ENCODE measurements around the gene IDUA. TPM values are rescaled to one million over a fixed set of nuclear protein-coding genes. Genes with fewer than 3 reads are reported as not detected.
A peak's percentile ranks its signal among the peaks of the same experiment; 100 is the strongest.
"Not testable (repeated sequence)": the region's sequence is repeated elsewhere in the genome, so short reads cannot be mapped to it uniquely, and the experiment has no call there.

Gene IDUA
- total RNA-seq, 1 donor from 2014 or later = 1.0 TPM

DNA sequence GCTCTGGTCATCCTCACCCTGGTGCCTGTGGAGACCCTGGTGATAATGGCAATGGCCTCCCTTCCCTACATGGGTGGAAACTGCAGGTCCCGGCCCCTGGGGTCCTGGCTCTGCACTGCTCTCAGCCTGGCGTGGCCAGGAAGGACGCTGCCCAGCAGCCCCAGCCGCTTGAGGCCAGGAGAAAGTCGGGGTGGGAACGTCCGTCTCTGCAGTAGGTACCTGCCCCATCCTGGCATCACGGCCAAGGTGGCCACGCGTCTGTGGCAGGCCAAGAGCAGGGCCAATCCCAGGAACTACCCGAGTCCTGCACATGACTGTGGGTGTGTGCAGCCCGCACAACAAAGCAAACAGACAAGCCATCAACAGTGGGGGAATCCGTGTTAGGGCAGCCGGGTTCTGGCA, 58.4 kb downstream of the IDUA start:
- Histone ChIP-seq H3K27me3 (ENCODE audit: control insufficient read depth in 3 of 3, insufficient read depth in 3 of 3, low read length in 3 of 3) (peaks cover 54 to 79% (median 65%) of the 10 kb centered on the region in 3 donors), H3K9me3 (ENCODE audit: control insufficient read depth in 3 of 3, low read length in 3 of 3) (no peaks in the 10 kb centered on the region), H3K36me3 (ENCODE audit: control insufficient read depth in 3 of 3, insufficient read depth in 3 of 3, low read length in 3 of 3) (no peaks in the 10 kb centered on the region), H3K9ac (ENCODE audit: low read depth in 1 of 3, low read length in 3 of 3) (no peak overlapping the region), H3K27ac (ENCODE audit: low read depth, low read length) (no peak overlapping the region), H3K4me3 (ENCODE audit: low read length in 3 of 3) (no peak overlapping the region), H3K4me1 (ENCODE audit: control insufficient read depth in 3 of 3, insufficient read depth in 3 of 3, low read length in 3 of 3) (peaks cover 27 to 48% (median 33%) of the 10 kb centered on the region in 3 donors)

GRCh38 chr4:1045595-1046201, 58.9 kb downstream of the IDUA start:
- Histone ChIP-seq H3K4me3 (ENCODE audit: low read length in 3 of 3) (no peak overlapping the region), H3K27ac (ENCODE audit: low read depth, low read length) (no peak overlapping the region), H3K9me3 (ENCODE audit: control insufficient read depth in 3 of 3, low read length in 3 of 3) (no peaks in the 10 kb centered on the region), H3K27me3 (ENCODE audit: control insufficient read depth in 3 of 3, insufficient read depth in 3 of 3, low read length in 3 of 3) (peaks cover 56 to 79% (median 65%) of the 10 kb centered on the region in 3 donors), H3K9ac (ENCODE audit: low read depth in 1 of 3, low read length in 3 of 3) (no peak overlapping the region), H3K36me3 (ENCODE audit: control insufficient read depth in 3 of 3, insufficient read depth in 3 of 3, low read length in 3 of 3) (no peaks in the 10 kb centered on the region), H3K4me1 (ENCODE audit: control insufficient read depth in 3 of 3, insufficient read depth in 3 of 3, low read length in 3 of 3) (peaks cover 24 to 47% (median 33%) of the 10 kb centered on the region in 3 donors)

DNA sequence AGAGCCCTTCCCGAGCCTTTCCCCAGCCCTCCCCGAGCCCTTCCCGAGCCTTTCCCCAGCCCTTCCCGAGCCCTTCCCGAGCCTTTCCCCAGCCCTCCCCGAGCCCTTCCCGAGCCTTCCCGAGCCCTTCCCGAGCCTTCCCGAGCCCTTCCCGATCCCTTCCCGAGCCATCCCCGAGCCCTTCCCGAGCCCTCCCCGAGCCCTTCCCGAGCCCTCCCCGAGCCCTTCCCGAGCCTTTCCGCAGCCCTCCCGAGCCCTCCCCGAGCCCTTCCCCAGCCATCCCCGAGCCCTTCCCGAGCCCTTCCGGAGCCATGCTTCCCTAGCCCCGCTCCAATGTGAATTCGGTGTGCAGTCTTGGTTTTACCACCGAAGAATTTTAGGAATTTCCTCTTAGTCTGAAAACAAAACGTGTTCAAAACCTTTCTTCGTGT, 59.8 kb downstream of the IDUA start:
- Histone ChIP-seq H3K9ac (ENCODE audit: low read depth in 1 of 3, low read length in 3 of 3) (peak overlapping the region in 1 of 3 donors; percentile 45), H3K27me3 (ENCODE audit: control insufficient read depth in 3 of 3, insufficient read depth in 3 of 3, low read length in 3 of 3) (peaks cover 57 to 79% (median 66%) of the 10 kb centered on the region in 3 donors), H3K4me1 (ENCODE audit: control insufficient read depth in 3 of 3, insufficient read depth in 3 of 3, low read length in 3 of 3) (peaks cover 21 to 40% (median 31%) of the 10 kb centered on the region in 3 donors), H3K4me3 (ENCODE audit: low read length in 3 of 3) (peak overlapping the region in 1 of 3 donors; percentile 36)
- not testable (repeated sequence) for H3K9me3 ChIP-seq (ENCODE audit: control insufficient read depth in 3 of 3, low read length in 3 of 3); H3K36me3 ChIP-seq (ENCODE audit: control insufficient read depth in 3 of 3, insufficient read depth in 3 of 3, low read length in 3 of 3); H3K27ac ChIP-seq (ENCODE audit: low read depth, low read length)

DNA sequence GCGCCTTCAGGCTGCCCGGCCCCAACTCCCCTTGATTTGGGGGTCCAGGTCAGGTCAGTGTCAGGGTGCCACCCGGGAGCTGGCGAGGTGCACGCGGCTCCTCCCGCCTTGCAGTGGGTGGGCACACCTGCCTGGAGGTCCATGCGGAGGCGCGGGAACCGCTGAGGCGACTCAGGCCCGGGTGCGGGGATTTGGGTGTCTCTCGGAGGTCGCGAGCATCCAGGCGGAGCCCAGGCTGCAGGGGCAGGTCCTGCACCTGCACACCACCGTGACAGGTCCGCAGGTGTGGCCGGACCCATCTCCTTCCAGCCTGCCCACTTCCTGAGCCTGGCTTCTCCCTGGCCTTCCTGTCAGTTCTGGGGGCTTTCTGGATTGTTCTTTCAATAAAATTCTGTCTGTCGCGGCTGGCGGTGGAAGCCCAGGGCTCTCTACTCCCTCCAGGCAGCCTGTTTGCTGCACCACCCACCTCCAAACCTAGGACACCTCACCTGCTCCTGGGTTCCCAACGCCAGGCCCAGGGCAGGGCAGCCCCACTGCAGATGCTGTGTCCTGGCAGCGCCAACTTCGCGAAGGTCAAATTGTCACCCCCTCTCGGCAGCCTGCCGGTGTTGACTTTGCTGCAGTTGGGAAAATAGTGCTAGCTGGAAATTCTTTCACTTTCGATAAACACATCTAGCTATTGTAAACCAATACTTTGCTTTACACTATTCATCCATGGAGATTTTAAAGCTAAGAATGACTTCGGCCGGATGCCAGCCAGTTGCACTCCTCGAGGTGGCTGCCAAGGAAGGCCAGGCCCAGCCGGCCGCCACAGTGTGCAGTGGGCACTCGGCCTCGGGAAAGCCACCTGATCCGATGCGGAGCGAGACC, 60.5 kb downstream of the IDUA start:
- Histone ChIP-seq H3K36me3 (ENCODE audit: control insufficient read depth in 3 of 3, insufficient read depth in 3 of 3, low read length in 3 of 3) (no peaks in the 10 kb centered on the region), H3K9ac (ENCODE audit: low read depth in 1 of 3, low read length in 3 of 3) (peak overlapping the region in 1 of 3 donors; percentile 45), H3K27ac (ENCODE audit: low read depth, low read length) (no peak overlapping the region), H3K4me1 (ENCODE audit: control insufficient read depth in 3 of 3, insufficient read depth in 3 of 3, low read length in 3 of 3) (peaks cover 21 to 44% (median 31%) of the 10 kb centered on the region in 3 donors), H3K9me3 (ENCODE audit: control insufficient read depth in 3 of 3, low read length in 3 of 3) (no peaks in the 10 kb centered on the region), H3K4me3 (ENCODE audit: low read length in 3 of 3) (peak overlapping the region in 2 of 3 donors; percentile 36 to 41), H3K27me3 (ENCODE audit: control insufficient read depth in 3 of 3, insufficient read depth in 3 of 3, low read length in 3 of 3) (peaks cover 64 to 81% (median 73%) of the 10 kb centered on the region in 3 donors)

- peaks cover 24 to 51% (median 39%) of the 10 kb centered on the region in 3 donors for H3K4me1 ChIP-seq (ENCODE audit: control insufficient read depth in 3 of 3, insufficient read depth in 3 of 3, low read length in 3 of 3)
- H3K9ac ChIP-seq (ENCODE audit: low read depth in 1 of 3, low read length in 3 of 3) = no peak overlapping the region
- no peaks in the 10 kb centered on the region for H3K36me3 ChIP-seq (ENCODE audit: control insufficient read depth in 3 of 3, insufficient read depth in 3 of 3, low read length in 3 of 3)
- no peaks in the 10 kb centered on the region for H3K9me3 ChIP-seq (ENCODE audit: control insufficient read depth in 3 of 3, low read length in 3 of 3)
- H3K27me3 ChIP-seq (ENCODE audit: control insufficient read depth in 3 of 3, insufficient read depth in 3 of 3, low read length in 3 of 3) = peaks cover 66 to 87% (median 79%) of the 10 kb centered on the region in 3 donors
- H3K27ac ChIP-seq (ENCODE audit: low read depth, low read length) = no peak overlapping the region
- no peak overlapping the region for H3K4me3 ChIP-seq (ENCODE audit: low read length in 3 of 3)
These were observed 61.3 kb downstream of the IDUA start for GRCh38 chr4:1047976-1048772.

DNA sequence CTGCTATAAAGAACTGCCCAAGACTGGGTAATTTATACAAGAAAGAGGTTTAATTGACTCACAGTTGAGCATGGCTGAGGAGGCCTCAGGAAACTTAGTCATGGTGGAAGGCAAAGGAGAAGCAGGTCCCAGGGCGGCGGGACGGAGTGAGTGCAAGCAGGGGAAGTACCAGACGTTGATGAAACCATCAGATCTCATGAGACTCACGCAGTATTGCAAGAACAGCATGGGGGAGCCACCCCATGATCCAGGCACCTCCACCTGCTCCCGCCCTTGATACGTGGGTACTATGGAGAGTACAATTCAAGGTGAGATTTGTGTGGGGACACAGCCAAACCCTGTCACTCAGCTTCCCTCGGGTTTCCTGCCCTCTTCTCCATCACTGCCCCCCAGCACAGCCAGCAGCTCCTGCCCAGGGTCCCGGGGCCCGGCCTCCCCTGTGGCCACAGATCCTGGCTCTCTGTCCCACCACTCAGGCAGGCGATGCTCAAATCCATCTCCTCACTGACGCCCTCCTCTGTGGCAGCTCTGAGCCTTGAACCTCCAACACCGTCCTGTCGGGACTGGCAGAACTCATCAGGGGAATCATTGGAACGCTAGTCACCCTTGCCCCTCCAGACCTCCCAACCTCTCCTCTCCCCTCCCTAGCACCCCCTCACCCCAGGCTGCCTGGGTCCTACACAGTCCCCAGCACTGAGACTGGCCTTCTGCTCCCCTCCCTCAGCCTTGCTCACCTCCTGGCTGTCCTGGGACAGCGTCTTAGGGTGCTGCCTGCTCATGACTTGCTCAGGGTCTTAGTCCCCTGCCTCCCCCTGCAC, 62.1 kb downstream of the IDUA start:
- Histone ChIP-seq H3K36me3 (ENCODE audit: control insufficient read depth in 3 of 3, insufficient read depth in 3 of 3, low read length in 3 of 3) (no peaks in the 10 kb centered on the region), H3K9ac (ENCODE audit: low read depth in 1 of 3, low read length in 3 of 3) (no peak overlapping the region), H3K4me1 (ENCODE audit: control insufficient read depth in 3 of 3, insufficient read depth in 3 of 3, low read length in 3 of 3) (peaks cover 23 to 47% (median 34%) of the 10 kb centered on the region in 3 donors), H3K27me3 (ENCODE audit: control insufficient read depth in 3 of 3, insufficient read depth in 3 of 3, low read length in 3 of 3) (peaks cover 61 to 83% (median 76%) of the 10 kb centered on the region in 3 donors), H3K4me3 (ENCODE audit: low read length in 3 of 3) (no peak overlapping the region), H3K27ac (ENCODE audit: low read depth, low read length) (no peak overlapping the region), H3K9me3 (ENCODE audit: control insufficient read depth in 3 of 3, low read length in 3 of 3) (no peaks in the 10 kb centered on the region)

DNA sequence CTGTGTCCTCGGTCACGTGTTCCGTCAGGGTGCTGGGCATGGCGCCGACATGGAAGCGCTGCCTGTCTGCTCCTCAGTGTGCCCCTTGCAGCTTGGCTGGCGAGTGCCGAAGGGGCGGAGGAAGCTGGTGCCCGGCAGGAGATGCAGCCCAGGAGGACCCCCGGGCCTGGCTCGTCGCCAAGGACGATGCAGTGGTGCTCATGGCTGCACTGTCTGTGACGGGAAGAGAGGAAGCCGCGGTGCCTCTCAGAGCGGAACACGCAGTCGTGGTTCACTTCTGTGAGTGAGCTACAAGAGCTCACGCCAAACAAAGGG, 62.7 kb downstream of the IDUA start:
- Histone ChIP-seq H3K9me3 (ENCODE audit: control insufficient read depth in 3 of 3, low read length in 3 of 3) (no peaks in the 10 kb centered on the region), H3K36me3 (ENCODE audit: control insufficient read depth in 3 of 3, insufficient read depth in 3 of 3, low read length in 3 of 3) (no peaks in the 10 kb centered on the region), H3K27me3 (ENCODE audit: control insufficient read depth in 3 of 3, insufficient read depth in 3 of 3, low read length in 3 of 3) (peaks cover 56 to 78% (median 70%) of the 10 kb centered on the region in 3 donors), H3K9ac (ENCODE audit: low read depth in 1 of 3, low read length in 3 of 3) (no peak overlapping the region), H3K27ac (ENCODE audit: low read depth, low read length) (no peak overlapping the region), H3K4me1 (ENCODE audit: control insufficient read depth in 3 of 3, insufficient read depth in 3 of 3, low read length in 3 of 3) (peaks cover 17 to 42% (median 29%) of the 10 kb centered on the region in 3 donors), H3K4me3 (ENCODE audit: low read length in 3 of 3) (no peak overlapping the region)

- no peaks in the 10 kb centered on the region for H3K36me3 ChIP-seq (ENCODE audit: control insufficient read depth in 3 of 3, insufficient read depth in 3 of 3, low read length in 3 of 3)
These were observed 63.8 kb downstream of the IDUA start for GRCh38 chr4:1050486-1051213.

DNA sequence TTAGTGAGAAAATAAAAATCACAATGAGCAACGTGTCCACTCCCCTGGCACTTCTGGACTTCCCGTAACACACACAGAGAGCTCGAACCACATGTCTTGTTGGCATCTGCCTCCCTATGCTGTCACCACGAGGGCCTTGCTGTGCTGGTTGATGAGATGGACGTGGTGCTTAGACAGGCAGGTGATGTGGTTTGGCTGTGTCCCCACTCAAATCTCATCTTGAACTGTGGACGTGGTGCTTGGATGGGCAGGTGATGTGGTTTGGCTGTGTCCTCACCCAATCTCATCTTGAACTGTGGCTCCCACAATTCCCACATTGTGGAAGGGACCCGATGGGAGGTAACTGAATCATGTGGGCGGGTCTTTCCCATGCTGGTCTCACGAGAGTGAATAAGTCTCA, 64.6 kb downstream of the IDUA start:
- H3K4me1 ChIP-seq (ENCODE audit: control insufficient read depth in 3 of 3, insufficient read depth in 3 of 3, low read length in 3 of 3) = peaks cover 14 to 30% (median 24%) of the 10 kb centered on the region in 3 donors
- no peak overlapping the region for H3K4me3 ChIP-seq (ENCODE audit: low read length in 3 of 3)
- H3K27me3 ChIP-seq (ENCODE audit: control insufficient read depth in 3 of 3, insufficient read depth in 3 of 3, low read length in 3 of 3) = peaks cover 54 to 77% (median 69%) of the 10 kb centered on the region in 3 donors
- H3K9me3 ChIP-seq (ENCODE audit: control insufficient read depth in 3 of 3, low read length in 3 of 3) = no peaks in the 10 kb centered on the region
- no peak overlapping the region for H3K9ac ChIP-seq (ENCODE audit: low read depth in 1 of 3, low read length in 3 of 3)
- no peaks in the 10 kb centered on the region for H3K36me3 ChIP-seq (ENCODE audit: control insufficient read depth in 3 of 3, insufficient read depth in 3 of 3, low read length in 3 of 3)
- H3K27ac ChIP-seq (ENCODE audit: low read depth, low read length) = no peak overlapping the region

More at GRCh38 chr4:1050486-1051213, 63.8 kb downstream of the IDUA start:
- no peak overlapping the region for H3K9ac ChIP-seq (ENCODE audit: low read depth in 1 of 3, low read length in 3 of 3)
- H3K27me3 ChIP-seq (ENCODE audit: control insufficient read depth in 3 of 3, insufficient read depth in 3 of 3, low read length in 3 of 3) = peaks cover 48 to 70% (median 62%) of the 10 kb centered on the region in 3 donors
- H3K27ac ChIP-seq (ENCODE audit: low read depth, low read length) = no peak overlapping the region
- peaks cover 14 to 31% (median 24%) of the 10 kb centered on the region in 3 donors for H3K4me1 ChIP-seq (ENCODE audit: control insufficient read depth in 3 of 3, insufficient read depth in 3 of 3, low read length in 3 of 3)
- H3K9me3 ChIP-seq (ENCODE audit: control insufficient read depth in 3 of 3, low read length in 3 of 3) = no peaks in the 10 kb centered on the region
- no peak overlapping the region for H3K4me3 ChIP-seq (ENCODE audit: low read length in 3 of 3)

Measured in skeletal muscle tissue (tissue), 4 donors.